ENCODE results near the gene HOXD9.

DNA sequence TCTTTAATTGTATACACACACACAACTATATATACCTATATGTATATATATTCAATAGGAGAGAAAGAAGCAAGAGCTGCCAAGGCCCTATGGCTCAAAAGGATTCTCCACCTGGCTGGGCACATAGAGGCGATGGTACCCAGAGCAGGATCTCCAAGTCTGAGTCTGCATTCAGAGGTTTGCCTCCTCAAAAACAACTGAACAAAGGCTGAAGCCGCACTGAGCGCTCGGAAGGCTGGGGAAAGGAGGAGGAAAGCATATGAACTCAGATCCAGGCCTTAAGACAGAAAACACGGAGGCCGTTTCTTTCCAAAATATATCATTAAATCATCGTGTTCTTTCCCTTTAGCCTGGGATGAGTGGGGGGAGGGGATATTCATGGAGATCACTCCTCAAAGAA is 19.3 kb upstream of the HOXD9 start:
- TF ChIP-seq, protein P1, sequence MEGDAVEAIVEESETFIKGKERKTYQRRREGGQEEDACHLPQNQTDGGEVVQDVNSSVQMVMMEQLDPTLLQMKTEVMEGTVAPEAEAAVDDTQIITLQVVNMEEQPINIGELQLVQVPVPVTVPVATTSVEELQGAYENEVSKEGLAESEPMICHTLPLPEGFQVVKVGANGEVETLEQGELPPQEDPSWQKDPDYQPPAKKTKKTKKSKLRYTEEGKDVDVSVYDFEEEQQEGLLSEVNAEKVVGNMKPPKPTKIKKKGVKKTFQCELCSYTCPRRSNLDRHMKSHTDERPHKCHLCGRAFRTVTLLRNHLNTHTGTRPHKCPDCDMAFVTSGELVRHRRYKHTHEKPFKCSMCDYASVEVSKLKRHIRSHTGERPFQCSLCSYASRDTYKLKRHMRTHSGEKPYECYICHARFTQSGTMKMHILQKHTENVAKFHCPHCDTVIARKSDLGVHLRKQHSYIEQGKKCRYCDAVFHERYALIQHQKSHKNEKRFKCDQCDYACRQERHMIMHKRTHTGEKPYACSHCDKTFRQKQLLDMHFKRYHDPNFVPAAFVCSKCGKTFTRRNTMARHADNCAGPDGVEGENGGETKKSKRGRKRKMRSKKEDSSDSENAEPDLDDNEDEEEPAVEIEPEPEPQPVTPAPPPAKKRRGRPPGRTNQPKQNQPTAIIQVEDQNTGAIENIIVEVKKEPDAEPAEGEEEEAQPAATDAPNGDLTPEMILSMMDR (IDR thresholded peaks at IDR 0.05) = no peak
- TF ChIP-seq POLR2AphosphoS5 (IDR thresholded peaks at IDR 0.05) (no peak), EP300 (IDR thresholded peaks at IDR 0.05) (no peak), POLR2A (IDR thresholded peaks at IDR 0.05) (no peak)
